ENCODE measurements around the gene SNORC.
"Not testable (repeated sequence)": the region's sequence is repeated elsewhere in the genome, so short reads cannot be mapped to it uniquely, and the experiment has no call there.

The SNORC gene

DNA sequence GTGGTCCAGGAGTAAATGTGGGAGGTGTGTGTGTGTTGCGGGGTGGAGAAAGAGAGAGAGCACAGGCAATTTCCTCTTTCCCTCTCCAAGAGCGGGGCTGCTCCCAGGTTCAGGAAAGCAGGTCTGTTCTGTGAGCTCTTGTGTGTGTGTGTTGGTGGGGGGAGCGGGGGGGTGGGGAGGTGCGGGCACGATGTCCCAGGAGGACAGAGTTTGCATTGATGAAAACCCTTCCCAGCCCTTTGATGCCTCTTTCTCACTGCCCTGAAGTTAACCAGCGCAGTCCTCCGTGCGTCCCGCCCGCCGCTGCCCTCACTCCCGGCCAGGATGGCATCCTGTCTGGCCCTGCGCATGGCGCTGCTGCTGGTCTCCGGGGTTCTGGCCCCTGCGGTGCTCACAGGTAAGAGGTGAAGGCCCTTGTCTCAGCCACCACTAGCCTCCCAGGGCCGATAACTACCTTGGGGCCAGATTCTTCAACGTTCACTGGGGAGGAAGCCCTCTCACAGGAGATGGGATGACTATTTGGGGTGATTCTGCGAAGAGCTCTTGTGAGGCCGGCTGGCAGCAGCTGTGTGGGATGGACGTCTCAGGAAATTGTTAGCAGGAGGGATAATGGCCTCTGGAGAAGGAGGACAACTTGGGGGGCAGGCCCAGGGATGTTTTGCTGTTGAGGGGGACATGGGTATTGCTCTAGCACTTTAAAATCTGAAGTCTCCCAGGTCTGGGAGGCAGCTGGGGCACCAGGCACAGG is at the start of gene SNORC:
TSS of gene SNORC (plus strand) at position 247 of the 748 bp plus-strand sequence. CDS start at position 325, 78 bp downstream.
- no peak for DNase-seq (ENCODE audit: low read depth in 2 of 2)

- no peak for DNase-seq (ENCODE audit: low read depth in 2 of 2)
These were observed 40.1 kb upstream of the SNORC start for GRCh38 chr2:232829988-232830387.

DNA sequence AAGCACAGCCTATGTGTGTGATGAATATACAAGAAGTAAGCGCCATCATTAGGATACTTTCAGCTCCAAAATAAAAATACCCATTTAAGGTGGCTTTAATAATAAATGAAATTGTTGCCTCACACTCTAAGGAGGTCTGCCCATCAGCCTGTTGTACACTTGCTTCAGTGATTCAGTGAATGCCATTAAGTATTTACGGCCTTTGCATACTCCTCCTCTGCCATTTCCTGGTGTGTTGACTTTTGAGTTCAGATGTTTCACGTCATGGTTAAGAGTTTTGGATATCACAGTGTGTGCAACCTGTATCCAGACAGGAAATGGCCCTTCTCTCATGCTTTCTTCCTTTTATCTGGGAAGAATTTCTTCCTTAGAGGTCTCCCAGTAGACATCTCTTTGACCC is 38.6 kb upstream of the SNORC start:
- DNase-seq (ENCODE audit: low read depth in 2 of 2), result no peak

- DNase-seq (ENCODE audit: low read depth in 2 of 2), result no peak
These were observed 36.2 kb upstream of the SNORC start for GRCh38 chr2:232833830-232834229.

GRCh38 chr2:232835687-232836208 is 34.3 kb upstream of the SNORC start:
- DNase-seq (ENCODE audit: low read depth in 2 of 2), result no peak

DNA sequence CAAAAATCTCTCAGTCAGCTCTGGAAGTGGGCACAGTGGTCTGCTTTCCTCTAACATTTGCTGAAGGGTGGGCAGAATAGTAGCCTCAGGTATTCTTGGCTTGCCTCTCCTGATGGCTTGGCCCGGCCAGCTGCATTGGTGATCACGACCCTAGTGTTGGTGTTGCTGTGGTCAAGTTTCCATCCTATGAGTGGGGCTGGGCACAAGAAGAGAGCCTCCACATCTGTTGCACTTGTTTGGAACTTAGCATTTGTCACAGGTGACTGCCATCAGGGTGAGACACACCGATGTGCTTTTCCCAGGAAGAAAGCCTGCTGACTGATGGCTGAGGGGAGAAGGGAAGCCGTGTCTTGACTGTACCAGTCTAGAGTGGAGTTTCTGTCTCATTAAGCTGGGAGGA is 33.1 kb upstream of the SNORC start:
- DNase-seq (ENCODE audit: low read depth in 2 of 2), result no peak

GRCh38 chr2:232838406-232838874 is 31.6 kb upstream of the SNORC start:
- peak; percentile 31 to 44 for DNase-seq (ENCODE audit: low read depth in 2 of 2)

DNA sequence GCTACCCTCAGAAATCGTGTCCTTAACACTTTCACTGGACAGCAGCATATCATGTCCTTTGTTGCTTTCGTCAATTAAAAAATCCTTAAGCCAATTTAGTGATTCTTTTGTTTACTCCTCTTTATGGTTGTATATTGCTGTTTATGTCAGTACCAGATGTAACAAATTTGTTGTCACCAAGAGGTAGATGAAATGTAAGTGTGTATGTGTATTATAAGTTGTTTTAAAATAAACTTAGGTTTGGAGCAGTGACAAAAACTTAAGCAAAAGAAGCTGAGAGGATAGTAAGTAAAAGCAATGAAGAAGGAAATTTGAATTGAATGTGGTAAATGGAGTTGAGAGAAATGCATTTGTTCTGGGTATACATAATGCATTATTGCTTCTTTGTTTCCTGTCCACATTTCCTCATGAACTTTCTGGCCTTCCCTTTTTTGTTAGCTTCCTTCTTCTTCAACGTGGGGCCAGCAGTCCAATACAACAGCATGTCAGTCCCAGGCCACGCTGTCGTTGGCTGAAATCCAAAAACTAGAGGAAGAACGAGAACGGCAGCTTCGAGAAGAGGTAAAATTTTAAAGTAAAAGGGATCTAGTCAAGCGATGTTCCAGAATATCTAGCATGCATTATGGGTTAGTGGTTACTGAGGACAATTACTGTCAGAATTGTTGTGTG is 30.5 kb upstream of the SNORC start:
- no peak for DNase-seq (ENCODE audit: low read depth in 2 of 2)

DNA sequence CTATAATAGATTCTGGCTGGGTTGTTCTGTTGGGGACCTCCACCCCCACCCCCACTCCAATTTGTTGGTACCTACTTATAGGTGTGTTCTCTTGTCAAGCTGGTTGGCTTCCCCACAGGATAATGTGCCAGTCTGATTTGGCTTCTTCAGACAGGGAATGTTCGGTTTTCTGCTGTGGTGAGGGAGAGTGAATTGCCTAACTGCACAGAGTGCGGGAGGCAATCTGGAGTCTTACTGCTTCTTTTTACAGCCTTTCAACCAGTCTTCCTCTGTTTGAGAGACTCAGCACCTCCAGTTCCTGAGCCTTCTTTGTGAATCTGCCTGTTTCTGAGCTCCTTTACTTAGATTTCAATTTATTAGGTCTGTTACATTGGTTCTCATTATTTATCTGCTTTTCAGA is 27.4 kb upstream of the SNORC start:
- DNase-seq (ENCODE audit: low read depth in 2 of 2), result no peak

- DNase-seq (ENCODE audit: low read depth in 2 of 2), result no peak
These were observed 26.2 kb upstream of the SNORC start for GRCh38 chr2:232843834-232844233.

DNA sequence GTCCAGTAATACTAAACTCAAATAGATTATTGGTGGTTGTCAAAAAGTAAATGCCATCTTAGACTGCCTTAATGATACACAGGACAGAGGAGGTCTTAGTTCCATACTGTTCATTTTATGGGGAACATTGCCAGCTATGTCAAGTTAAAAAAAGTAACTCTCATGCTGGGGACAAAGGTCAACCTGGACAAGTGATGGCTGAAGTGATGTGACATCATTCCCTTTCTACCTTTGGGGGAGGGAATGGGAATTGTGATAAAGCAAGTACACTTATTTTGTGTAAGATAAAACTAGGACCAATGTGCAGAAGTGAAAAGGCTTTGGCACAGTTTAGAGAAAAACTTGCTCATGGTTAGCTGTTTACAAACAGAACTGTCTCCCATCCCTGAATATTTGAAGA is 24.0 kb upstream of the SNORC start:
- no peak for DNase-seq (ENCODE audit: low read depth in 2 of 2)

DNA sequence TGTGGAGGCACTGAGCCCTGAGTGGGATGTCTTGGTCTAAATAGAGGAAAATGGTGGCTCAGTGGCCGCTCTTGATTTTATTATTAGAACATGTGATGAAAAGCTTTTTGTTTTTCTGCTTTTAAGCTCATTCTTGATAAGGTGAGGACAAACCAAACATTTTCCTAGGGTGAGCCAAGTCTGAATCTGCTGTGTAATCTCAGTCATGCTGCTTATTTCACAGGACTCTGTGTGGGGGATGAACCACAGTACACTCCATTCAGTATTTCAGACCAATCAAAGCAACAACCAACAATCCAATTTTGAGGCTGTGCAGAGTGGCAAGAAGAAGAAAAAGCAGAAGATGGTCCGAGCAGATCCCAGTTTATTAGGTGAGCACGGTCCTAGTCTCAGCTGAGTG is 20.0 kb upstream of the SNORC start:
- no peak for DNase-seq (ENCODE audit: low read depth in 2 of 2)

DNA sequence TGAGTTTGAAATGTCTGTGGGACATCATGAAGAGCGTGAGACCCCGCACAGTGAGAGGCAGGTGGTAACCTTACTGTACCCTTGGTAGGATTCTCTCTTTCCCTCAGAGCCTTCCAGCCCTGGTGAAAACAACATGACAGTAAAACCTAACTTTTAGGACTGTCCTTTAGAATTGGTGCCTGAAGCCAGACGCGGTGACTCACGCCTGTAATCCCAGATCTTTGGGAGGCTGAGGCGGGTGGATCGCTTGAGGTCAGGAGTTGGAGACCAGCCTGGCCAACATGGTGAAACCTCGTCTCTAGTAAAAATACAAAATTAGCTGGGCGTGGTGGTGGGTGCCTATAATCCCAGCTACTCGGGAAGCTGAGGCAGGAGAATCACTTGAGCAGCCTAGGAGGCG is 18.0 kb upstream of the SNORC start:
- not testable (repeated sequence) for DNase-seq (ENCODE audit: low read depth in 2 of 2)

DNA sequence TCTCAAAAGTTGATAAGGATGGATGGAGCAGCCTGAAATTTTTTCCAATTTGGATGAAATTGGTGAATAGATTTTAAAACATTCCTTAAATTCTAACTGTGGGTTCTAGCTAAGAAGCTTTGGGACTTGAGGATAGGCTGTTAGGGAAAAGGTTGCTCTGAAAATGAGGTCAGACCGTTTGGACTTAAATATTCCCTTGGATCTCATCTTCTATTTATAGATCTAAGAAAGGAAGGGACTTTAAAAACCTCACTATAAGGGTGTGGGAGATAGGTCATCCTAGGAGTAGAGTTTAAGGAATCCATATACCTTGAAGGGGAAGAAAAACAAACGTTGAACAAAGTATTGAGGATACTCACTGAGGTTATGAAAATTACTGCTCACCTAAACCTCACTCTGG is 17.4 kb upstream of the SNORC start:
- no peak for DNase-seq (ENCODE audit: low read depth in 2 of 2)

- DNase-seq (ENCODE audit: low read depth in 2 of 2), result no peak
These were observed 16.0 kb upstream of the SNORC start for GRCh38 chr2:232854082-232854481.

- no peak for DNase-seq (ENCODE audit: low read depth in 2 of 2)
These were observed 12.9 kb upstream of the SNORC start for GRCh38 chr2:232857158-232857563.

- DNase-seq (ENCODE audit: low read depth in 2 of 2), result no peak
These were observed 10.6 kb upstream of the SNORC start for GRCh38 chr2:232859385-232859916.

- DNase-seq (ENCODE audit: low read depth in 2 of 2), result no peak
These were observed 9.3 kb upstream of the SNORC start for GRCh38 chr2:232860593-232861241.

- DNase-seq (ENCODE audit: low read depth in 2 of 2), result no peak
These were observed 8.7 kb upstream of the SNORC start for GRCh38 chr2:232861353-232861752.

- DNase-seq (ENCODE audit: low read depth in 2 of 2), result no peak
These were observed 6.1 kb upstream of the SNORC start for GRCh38 chr2:232863996-232864395.

GRCh38 chr2:232865165-232865564 is 4.9 kb upstream of the SNORC start:
- no peak for DNase-seq (ENCODE audit: low read depth in 2 of 2)

GRCh38 chr2:232866104-232866503 is 4.0 kb upstream of the SNORC start:
- no peak for DNase-seq (ENCODE audit: low read depth in 2 of 2)
